Body of pancreas (tissue), 4 donors: Measurements from ENCODE around the gene SCP2. TPM values are rescaled to one million over a fixed set of nuclear protein-coding genes. Genes with fewer than 3 reads are reported as not detected.
A peak's percentile ranks its signal among the peaks of the same experiment; 100 is the strongest.
"Not testable (repeated sequence)": the region's sequence is repeated elsewhere in the genome, so short reads cannot be mapped to it uniquely, and the experiment has no call there.

Experiments used
- ATAC-seq: fragments of 150-250 bp; one replicate; pipeline ENCODE4 v1.9.1; 2016
- DNase-seq, 4 donors: peaks; one replicate each; pipeline ENCODE4 v3.0.0-alpha.2; 2019
- H3K27ac ChIP-seq, 4 donors: fragments of 200-600 bp; sonication (generic); 1 replicate in 3 of 4; 2 replicates in 1 of 4; pipeline versions ENCODE4 v1.5.1 to v1.6.1; 2016 to 2019; ENCODE audit warnings: mild to moderate bottlenecking in 1 of 4, mixed read lengths in 1 of 4, moderate library complexity in 1 of 4
- H3K27me3 ChIP-seq, 2 donors: fragments of 200-600 bp; sonication (generic); one replicate each; pipeline ENCODE4 v1.6.0; 2016; ENCODE audit warnings: mild to moderate bottlenecking in 1 of 2
- H3K36me3 ChIP-seq, 2 donors: fragments of 200-600 bp; sonication (generic); replicated peaks in 1 of 2; 2 replicates each; pipeline ENCODE4 v1.5.1; 2016; ENCODE audit warnings: low read depth in 2 of 2; ENCODE audit not compliant: insufficient read depth in 1 of 2
- H3K4me1 ChIP-seq: fragments of 200-600 bp; sonication (generic); one replicate; pipeline ENCODE4 v1.6.0; 2016
- H3K4me3 ChIP-seq, 2 donors: fragments of 200-600 bp; sonication (generic); 1 replicate in 1 of 2; 2 replicates in 1 of 2; pipeline ENCODE4 v1.5.1; 2016 to 2019
- H3K9me3 ChIP-seq, 3 donors: fragments of 200-600 bp; sonication (generic); 1 replicate in 2 of 3; 2 replicates in 1 of 3; pipeline ENCODE4 v1.5.1; 2016
- POLR2A ChIP-seq, 3 donors: fragments of 450-650 bp; IDR thresholded peaks; one replicate each; pipeline ENCODE4 v1.6.1; 2016; ENCODE audit warnings: antibody characterized with exemption in 3 of 3, mild to moderate bottlenecking in 2 of 3
- WGBS, 2 donors: methylation state at CpG; one replicate each; pipeline ENCODE4 v1.1.5; 2017; 5-methylcytosine and 5-hydroxymethylcytosine counted together
- intact Hi-C: fragments of 100-400 bp; cut with DNase I; formaldehyde crosslinking; loops from one replicate; pipeline ENCODE4 v1.15.1; 2023
- total RNA-seq, 2 donors: library from RNA; depleted of rRNA; stranded (reverse); fragments of >200 nt; gene quantifications; one replicate each; pipeline ENCODE4 v1.1.0, GENCODE V29; 2016
- TF ChIP-seq, protein P1 (sequence below), 7 experiments: fragments of 450-650 bp in 4 of 7; fragments of 200-600 bp in 3 of 7; sonication (generic) in 3 of 7; IDR thresholded peaks; one replicate each; pipeline ENCODE4 v1.5.1; 2016 to 2019; ENCODE audit warnings: antibody characterized with exemption in 7 of 7

Gene SCP2
- total RNA-seq, 2 donors from 2014 or later: 87.4 to 90.3 TPM

DNA sequence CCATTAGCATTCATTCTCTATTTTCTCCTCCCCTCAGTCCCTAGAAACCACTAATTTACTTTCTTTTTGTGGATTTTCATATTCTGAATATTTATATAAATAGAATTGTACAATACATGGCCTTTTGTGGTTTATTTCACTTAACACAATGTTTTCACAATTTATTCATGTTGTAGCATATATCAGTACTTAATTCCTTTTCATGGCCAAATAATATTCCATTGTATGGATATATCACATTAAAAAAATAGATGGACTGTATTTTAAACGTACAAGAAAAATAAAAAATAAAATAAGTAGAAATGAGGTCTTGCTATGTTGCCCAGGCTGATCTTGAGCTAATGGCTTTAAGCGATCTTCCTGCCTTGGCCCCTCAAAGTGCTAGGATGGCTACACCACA is 25.0 kb downstream of the SCP2 start:
- 89 to 95% methylated on average over 2 of the region's 2 CpGs for WGBS, 2 donors
- intact Hi-C loops: no loop called here
- Histone ChIP-seq H3K9me3 (no peaks in the 10 kb centered on the region), H3K4me3 (no peak overlapping the region), H3K27ac (no peak overlapping the region), H3K4me1 (peaks cover 13% of the 10 kb centered on the region), H3K36me3 (no peaks in the 10 kb centered on the region), H3K27me3 (no peaks in the 10 kb centered on the region)
- DNase-seq (no peak), ATAC-seq (no peak)
- TF ChIP-seq, protein P1, sequence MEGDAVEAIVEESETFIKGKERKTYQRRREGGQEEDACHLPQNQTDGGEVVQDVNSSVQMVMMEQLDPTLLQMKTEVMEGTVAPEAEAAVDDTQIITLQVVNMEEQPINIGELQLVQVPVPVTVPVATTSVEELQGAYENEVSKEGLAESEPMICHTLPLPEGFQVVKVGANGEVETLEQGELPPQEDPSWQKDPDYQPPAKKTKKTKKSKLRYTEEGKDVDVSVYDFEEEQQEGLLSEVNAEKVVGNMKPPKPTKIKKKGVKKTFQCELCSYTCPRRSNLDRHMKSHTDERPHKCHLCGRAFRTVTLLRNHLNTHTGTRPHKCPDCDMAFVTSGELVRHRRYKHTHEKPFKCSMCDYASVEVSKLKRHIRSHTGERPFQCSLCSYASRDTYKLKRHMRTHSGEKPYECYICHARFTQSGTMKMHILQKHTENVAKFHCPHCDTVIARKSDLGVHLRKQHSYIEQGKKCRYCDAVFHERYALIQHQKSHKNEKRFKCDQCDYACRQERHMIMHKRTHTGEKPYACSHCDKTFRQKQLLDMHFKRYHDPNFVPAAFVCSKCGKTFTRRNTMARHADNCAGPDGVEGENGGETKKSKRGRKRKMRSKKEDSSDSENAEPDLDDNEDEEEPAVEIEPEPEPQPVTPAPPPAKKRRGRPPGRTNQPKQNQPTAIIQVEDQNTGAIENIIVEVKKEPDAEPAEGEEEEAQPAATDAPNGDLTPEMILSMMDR (IDR thresholded peaks at IDR 0.05): no peak
- no peak for TF ChIP-seq POLR2A (IDR thresholded peaks at IDR 0.05)

DNA sequence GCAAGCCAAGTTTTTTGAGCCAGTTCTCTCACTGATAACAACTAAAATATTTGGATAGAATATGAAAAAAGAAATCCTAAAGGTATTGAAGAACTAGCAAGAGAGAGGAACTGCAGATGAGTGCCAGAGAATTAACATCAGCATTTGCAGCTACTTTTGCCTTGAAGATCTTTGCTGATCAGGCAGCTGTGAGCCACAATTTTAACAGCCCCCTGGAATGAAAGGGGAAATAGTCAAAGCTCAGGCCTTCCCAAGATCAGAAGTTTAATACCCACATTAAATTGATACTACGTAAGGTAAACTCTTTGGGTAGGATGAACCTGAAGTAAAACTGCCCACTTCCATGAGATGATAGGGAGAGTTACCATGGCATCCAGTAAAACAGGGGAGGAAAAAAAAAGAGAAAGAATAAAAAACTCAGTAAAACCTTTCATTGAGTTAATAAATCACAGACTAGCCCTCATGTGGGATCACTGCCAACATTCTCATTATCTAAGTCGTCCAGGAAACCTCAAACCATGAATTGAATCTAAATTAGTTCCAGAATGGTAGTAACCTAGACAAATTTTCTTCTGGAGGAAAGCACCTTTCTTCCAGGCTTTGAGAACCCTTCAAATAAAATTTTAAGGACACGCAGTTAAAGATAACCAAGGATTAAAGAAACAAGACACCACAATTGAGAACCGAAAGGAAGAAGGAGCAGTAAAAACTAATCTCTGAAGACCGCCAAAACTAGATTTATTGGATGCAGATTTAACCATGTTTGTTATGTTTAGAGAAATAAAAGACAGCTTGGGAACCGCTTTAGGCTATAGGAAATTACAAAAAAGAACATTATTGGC is 28.3 kb downstream of the SCP2 start:
- ATAC-seq: no peak
- H3K4me1 ChIP-seq: peaks cover 13% of the 10 kb centered on the region
- 47 to 48% methylated on average over 6 of the region's 6 CpGs for WGBS, 2 donors
- no peaks in the 10 kb centered on the region for H3K36me3 ChIP-seq
- peak in 2 of 4 donors; percentile 14 to 49 for DNase-seq
- no peak overlapping the region for H3K4me3 ChIP-seq
- H3K27ac ChIP-seq: peak overlapping the region in 3 of 4 donors; percentile 17 to 25 (median 23)
- no peaks in the 10 kb centered on the region for H3K9me3 ChIP-seq
- TF ChIP-seq POLR2A (IDR thresholded peaks at IDR 0.05): no peak
- TF ChIP-seq, protein P1 (IDR thresholded peaks at IDR 0.05): no peak
- no peaks in the 10 kb centered on the region for H3K27me3 ChIP-seq
- intact Hi-C loops: no loop called here

DNA sequence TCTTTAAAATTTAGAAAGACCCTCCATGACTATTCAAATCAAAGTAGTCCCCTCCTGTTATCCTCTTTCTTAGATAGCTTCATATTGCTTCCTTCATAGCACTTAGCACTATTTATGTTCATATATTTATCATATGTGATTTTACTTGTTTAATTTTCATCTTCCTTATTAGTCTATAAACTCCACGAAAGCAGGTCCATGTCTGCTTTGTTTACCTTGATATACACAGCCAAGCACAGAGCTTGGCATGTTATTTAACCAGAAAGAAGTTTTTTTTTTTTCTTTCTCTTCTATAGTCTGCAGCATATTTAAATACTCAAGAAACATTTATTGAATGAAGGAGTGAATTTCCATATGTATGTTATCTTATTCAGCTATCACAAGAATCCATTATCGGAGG is 36.0 kb downstream of the SCP2 start:
- Histone ChIP-seq H3K9me3 (no peaks in the 10 kb centered on the region), H3K4me3 (no peak overlapping the region), H3K36me3 (peaks cover 0 to 3% of the 10 kb centered on the region in 2 donors), H3K27ac (no peak overlapping the region), H3K27me3 (no peaks in the 10 kb centered on the region), H3K4me1 (no peaks in the 10 kb centered on the region)
- WGBS, 2 donors: 72 to 77% methylated on average over 2 of the region's 2 CpGs
- DNase-seq (no peak), ATAC-seq (no peak)
- intact Hi-C loops: no loop called here
- TF ChIP-seq, protein P1 (IDR thresholded peaks at IDR 0.05): no peak
- no peak for TF ChIP-seq POLR2A (IDR thresholded peaks at IDR 0.05)

DNA sequence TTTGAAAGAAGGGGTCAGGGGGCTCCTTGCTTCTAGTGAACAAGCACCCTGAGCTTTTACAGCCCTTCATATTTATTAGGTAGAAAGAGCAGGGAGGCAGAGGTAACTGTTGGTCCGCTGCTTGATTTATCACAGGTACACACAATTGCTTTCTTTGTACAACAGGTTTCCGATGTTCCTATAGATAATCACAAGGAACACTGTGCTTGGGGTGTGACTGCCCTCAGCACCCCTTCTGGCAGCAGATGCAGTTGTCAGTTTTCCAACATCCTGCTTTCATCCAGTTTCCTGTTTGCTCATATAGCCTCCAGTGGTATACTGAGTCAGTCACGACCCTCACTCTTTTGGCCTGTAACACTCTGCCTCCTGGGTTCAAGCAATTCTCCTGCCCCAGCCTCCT is 40.6 kb downstream of the SCP2 start:
- Histone ChIP-seq H3K27me3 (no peaks in the 10 kb centered on the region), H3K27ac (no peak overlapping the region), H3K36me3 (no peaks in the 10 kb centered on the region), H3K9me3 (no peaks in the 10 kb centered on the region), H3K4me1 (no peaks in the 10 kb centered on the region), H3K4me3 (no peak overlapping the region)
- intact Hi-C loops: no loop called here
- 94% methylated on average over 3 of the region's 3 CpGs for WGBS, 2 donors
- DNase-seq (no peak), ATAC-seq (no peak)
- TF ChIP-seq POLR2A (IDR thresholded peaks at IDR 0.05): no peak
- TF ChIP-seq, protein P1 (IDR thresholded peaks at IDR 0.05): no peak

DNA sequence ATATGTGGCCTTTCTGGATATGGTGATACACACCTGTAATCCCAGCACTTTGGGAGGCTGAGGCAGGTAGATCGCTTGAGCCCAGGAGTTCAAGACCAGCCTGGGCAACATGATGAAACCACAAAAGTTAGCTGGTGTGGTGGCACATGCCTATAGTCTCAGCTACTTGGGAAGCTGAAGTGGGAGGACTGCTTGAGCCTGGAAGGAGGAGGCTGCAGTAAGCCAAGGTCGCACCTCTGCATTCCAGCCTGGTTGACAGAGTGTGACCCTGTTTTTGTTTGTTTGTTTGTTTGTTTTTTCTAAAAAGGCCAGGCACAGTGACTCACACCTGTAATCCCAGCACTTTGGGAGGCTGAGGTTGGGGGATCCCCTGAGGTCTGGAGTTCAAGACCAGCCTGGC is 42.2 kb downstream of the SCP2 start:
- DNase-seq, intact Hi-C loops, H3K4me3 ChIP-seq, H3K27ac ChIP-seq, H3K27me3 ChIP-seq, H3K4me1 ChIP-seq, H3K9me3 ChIP-seq, H3K36me3 ChIP-seq, ATAC-seq: not testable (repeated sequence)
- 89% methylated on average over 2 of the region's 2 CpGs for WGBS, 2 donors
